CD14-positive monocyte (primary cell): ENCODE data around the gene JMY. TPM values are rescaled to one million over a fixed set of nuclear protein-coding genes. Genes with fewer than 3 reads are reported as not detected.

Source experiments
- DNase-seq, 3 donors: peaks; one replicate each; pipeline ENCODE4 v3.0.0-alpha.2; 2011 to 2022
- H2AFZ ChIP-seq: 2 replicates; pipeline ENCODE4 v1.6.0; 2012; ENCODE audit warnings: mild to moderate bottlenecking, low read depth, low read length, inconsistent platforms; ENCODE audit not compliant: insufficient read depth, poor library complexity, severe bottlenecking
- H3K27ac ChIP-seq, 2 donors: 1 replicate in 1 of 2; 2 replicates in 1 of 2; pipeline ENCODE4 v1.5.1; 2012 to 2013; ENCODE audit warnings: low read length in 2 of 2, control low read depth in 1 of 2, inconsistent platforms in 1 of 2, low read depth in 1 of 2, mild to moderate bottlenecking in 1 of 2
- H3K27me3 ChIP-seq, 2 donors: one replicate each; pipeline versions ENCODE4 v1.6.0 to v1.6.1; 2011 to 2013; ENCODE audit warnings: low read length in 2 of 2; ENCODE audit not compliant: control insufficient read depth in 2 of 2, insufficient read depth in 2 of 2
- H3K36me3 ChIP-seq, 2 donors: replicated peaks in 1 of 2; 1 replicate in 1 of 2; 2 replicates in 1 of 2; pipeline versions ENCODE4 v1.5.1 to v1.6.1; 2012 to 2013; ENCODE audit warnings: low read length in 2 of 2, control low read depth in 1 of 2, inconsistent platforms in 1 of 2, mild to moderate bottlenecking in 1 of 2; ENCODE audit not compliant: insufficient read depth in 2 of 2, control insufficient read depth in 1 of 2
- H3K4me1 ChIP-seq, 2 donors: 1 replicate in 1 of 2; 2 replicates in 1 of 2; pipeline versions ENCODE4 v1.5.1 to v1.6.1; 2012 to 2013; ENCODE audit warnings: low read length in 2 of 2, control low read depth in 1 of 2, inconsistent platforms in 1 of 2, mild to moderate bottlenecking in 1 of 2, moderate library complexity in 1 of 2; ENCODE audit not compliant: insufficient read depth in 2 of 2, control insufficient read depth in 1 of 2
- H3K4me2 ChIP-seq: replicated peaks from 2 replicates; pipeline ENCODE3; 2012; ENCODE audit warnings: low read length, moderate library complexity, mild to moderate bottlenecking; ENCODE audit not compliant: poor library complexity, severe bottlenecking; ENCODE audit errors: extremely low read depth
- H3K4me3 ChIP-seq, 3 experiments: fragments of 200-600 bp in 1 of 3; sonication (generic) in 1 of 3; replicated peaks in 1 of 3; 1 replicate in 2 of 3; 2 replicates in 1 of 3; pipeline ENCODE4 v1.5.1; 2011 to 2013; ENCODE audit warnings: low read length in 3 of 3, mild to moderate bottlenecking in 3 of 3, control low read depth in 2 of 3, low read depth in 2 of 3, inconsistent platforms in 1 of 3, moderate library complexity in 1 of 3
- H3K79me2 ChIP-seq: 2 replicates; pipeline ENCODE4 v1.6.0; 2012; ENCODE audit warnings: mild to moderate bottlenecking, control low read depth, inconsistent platforms, low read length, moderate library complexity; ENCODE audit not compliant: insufficient read depth
- H3K9ac ChIP-seq: 2 replicates; pipeline ENCODE4 v1.6.0; 2017; ENCODE audit warnings: low read length, mild to moderate bottlenecking; ENCODE audit not compliant: insufficient read depth, poor library complexity, severe bottlenecking
- H3K9me3 ChIP-seq, 2 donors: replicated peaks in 1 of 2; 1 replicate in 1 of 2; 2 replicates in 1 of 2; pipeline versions ENCODE4 v1.5.1 to v1.6.1; 2012 to 2013; ENCODE audit warnings: low read length in 2 of 2, control low read depth in 1 of 2; ENCODE audit not compliant: control insufficient read depth in 1 of 2, insufficient read depth in 1 of 2
- H4K20me1 ChIP-seq: 2 replicates; pipeline ENCODE4 v1.6.0; 2012; ENCODE audit warnings: mild to moderate bottlenecking, low read length, control low read depth, moderate library complexity; ENCODE audit not compliant: insufficient read depth
- H3K27ac Mint-ChIP-seq, 7 donors: one replicate each; pipeline ENCODE4 v1.8.0; 2020; ENCODE audit warnings: mild to moderate bottlenecking in 7 of 7, mixed read lengths in 7 of 7, moderate library complexity in 6 of 7, inconsistent platforms in 2 of 7
- H3K27me3 Mint-ChIP-seq, 3 donors: one replicate each; pipeline ENCODE4 v1.8.0; 2021 to 2022; ENCODE audit warnings: low read depth in 3 of 3, mild to moderate bottlenecking in 3 of 3, mixed read lengths in 3 of 3, moderate library complexity in 3 of 3, inconsistent platforms in 1 of 3
- H3K36me3 Mint-ChIP-seq, 2 donors: one replicate each; pipeline ENCODE4 v1.8.0; 2020; ENCODE audit warnings: mixed read lengths in 2 of 2, inconsistent platforms in 1 of 2, mild to moderate bottlenecking in 1 of 2
- H3K4me1 Mint-ChIP-seq: one replicate; pipeline ENCODE4 v1.8.0; 2020; ENCODE audit warnings: mild to moderate bottlenecking, mixed read lengths
- H3K4me3 Mint-ChIP-seq, 2 donors: one replicate each; pipeline ENCODE4 v1.8.0; 2020; ENCODE audit warnings: mild to moderate bottlenecking in 2 of 2, mixed read lengths in 2 of 2, moderate library complexity in 1 of 2
- H3K9me3 Mint-ChIP-seq, 7 donors: one replicate each; pipeline ENCODE4 v1.8.0; 2020 to 2022; ENCODE audit warnings: mixed read lengths in 7 of 7, mild to moderate bottlenecking in 6 of 7, moderate library complexity in 6 of 7, inconsistent platforms in 2 of 7
- CTCF ChIP-seq: fragments of 200-600 bp; IDR thresholded peaks from one replicate; pipeline ENCODE4 v1.8.0; 2022; ENCODE audit warnings: antibody characterized with exemption, mild to moderate bottlenecking
- WGBS: methylation state at CpG from one replicate; pipeline ENCODE4 v1.1.5; 2013; ENCODE audit warnings: missing lambda C conversion rate; ENCODE audit not compliant: insufficient coverage; 5-methylcytosine and 5-hydroxymethylcytosine counted together
- intact Hi-C, 2 donors: fragments of 100-400 bp; cut with micrococcal nuclease; formaldehyde crosslinking; loops; one replicate each; pipeline versions ENCODE4 v1.15.0 to v1.15.1; 2023
- polyA plus RNA-seq, 3 donors: library from polyadenylated mRNA; depleted of rRNA in 1 of 3; unstranded in 2 of 3; stranded (reverse) in 1 of 3; fragments of 300-500 nt in 2 of 3; fragments of >200 nt in 1 of 3; fragmentation: Illumina TruSeq in 2 of 3; gene quantifications; 1 replicate in 2 of 3; 2 replicates in 1 of 3; pipeline ENCODE4 v1.2.3, GENCODE V29; 2012 to 2021

Gene JMY
- polyA plus RNA-seq, 3 donors = 0.60 to 1.6 (median 1.1) TPM

GRCh38 chr5:79202076-79202475, 33.9 kb upstream of the JMY start:
- Histone ChIP-seq H3K4me3 (no peak overlapping the region), H3K36me3 (no peaks in the 10 kb centered on the region), H3K27me3 (no peaks in the 10 kb centered on the region), H3K79me2 (no peaks in the 10 kb centered on the region), H3K27ac (no peak overlapping the region), H3K4me2 (no peak overlapping the region), H3K9ac (no peak overlapping the region), H3K9me3 (no peaks in the 10 kb centered on the region), H2AFZ (no peak overlapping the region), H3K4me1 (no peaks in the 10 kb centered on the region), H4K20me1 (no peaks in the 10 kb centered on the region)
- intact Hi-C loops = no loop called here
- no peaks in the 10 kb centered on the region for H3K9me3 Mint-ChIP-seq
- no peak for DNase-seq
- no peaks in the 10 kb centered on the region for H3K4me1 Mint-ChIP-seq
- H3K27ac Mint-ChIP-seq = no peak overlapping the region
- H3K36me3 Mint-ChIP-seq = no peaks in the 10 kb centered on the region
- H3K27me3 Mint-ChIP-seq = peaks cover 1 to 2% (median 2%) of the 10 kb centered on the region in 3 donors
- no peak overlapping the region for H3K4me3 Mint-ChIP-seq
- TF ChIP-seq CTCF = no peak

GRCh38 chr5:79205965-79206364, 30.0 kb upstream of the JMY start:
- Histone ChIP-seq H3K4me2 (no peak overlapping the region), H3K4me1 (no peaks in the 10 kb centered on the region), H3K27me3 (no peaks in the 10 kb centered on the region), H2AFZ (no peak overlapping the region), H3K79me2 (no peaks in the 10 kb centered on the region), H3K36me3 (no peaks in the 10 kb centered on the region), H4K20me1 (no peaks in the 10 kb centered on the region), H3K4me3 (no peak overlapping the region), H3K9ac (no peak overlapping the region), H3K9me3 (no peaks in the 10 kb centered on the region), H3K27ac (no peak overlapping the region)
- 60% methylated on average over 2 of the region's 3 CpGs for WGBS
- H3K4me3 Mint-ChIP-seq = no peak overlapping the region
- no peaks in the 10 kb centered on the region for H3K4me1 Mint-ChIP-seq
- no peak for DNase-seq
- TF ChIP-seq CTCF = no peak
- no peaks in the 10 kb centered on the region for H3K36me3 Mint-ChIP-seq
- intact Hi-C loops = no loop called here
- no peaks in the 10 kb centered on the region for H3K9me3 Mint-ChIP-seq
- H3K27me3 Mint-ChIP-seq = peaks cover 1 to 4% (median 2%) of the 10 kb centered on the region in 3 donors
- no peak overlapping the region for H3K27ac Mint-ChIP-seq
